A673 (cell line): ENCODE data around the gene MGAT5.

ENCODE experiments used
- EZH2 ChIP-seq: fragments of 200-600 bp; sonication (generic); IDR thresholded peaks from 2 replicates; pipeline ENCODE4 v1.6.1; 2017; ENCODE audit warnings: borderline replicate concordance, low read depth, mild to moderate bottlenecking, mixed read lengths, antibody characterized with exemption, low read length; ENCODE audit not compliant: poor library complexity, severe bottlenecking
- TF ChIP-seq, protein P1 (sequence below): fragments of 300-800, 200-600 bp; sonication (generic); conservative IDR thresholded peaks from 2 replicates; pipeline ENCODE4 v1.5.1; 2017; ENCODE audit warnings: low read depth, mild to moderate bottlenecking, antibody characterized with exemption, low read length, moderate library complexity, mixed read lengths

DNA sequence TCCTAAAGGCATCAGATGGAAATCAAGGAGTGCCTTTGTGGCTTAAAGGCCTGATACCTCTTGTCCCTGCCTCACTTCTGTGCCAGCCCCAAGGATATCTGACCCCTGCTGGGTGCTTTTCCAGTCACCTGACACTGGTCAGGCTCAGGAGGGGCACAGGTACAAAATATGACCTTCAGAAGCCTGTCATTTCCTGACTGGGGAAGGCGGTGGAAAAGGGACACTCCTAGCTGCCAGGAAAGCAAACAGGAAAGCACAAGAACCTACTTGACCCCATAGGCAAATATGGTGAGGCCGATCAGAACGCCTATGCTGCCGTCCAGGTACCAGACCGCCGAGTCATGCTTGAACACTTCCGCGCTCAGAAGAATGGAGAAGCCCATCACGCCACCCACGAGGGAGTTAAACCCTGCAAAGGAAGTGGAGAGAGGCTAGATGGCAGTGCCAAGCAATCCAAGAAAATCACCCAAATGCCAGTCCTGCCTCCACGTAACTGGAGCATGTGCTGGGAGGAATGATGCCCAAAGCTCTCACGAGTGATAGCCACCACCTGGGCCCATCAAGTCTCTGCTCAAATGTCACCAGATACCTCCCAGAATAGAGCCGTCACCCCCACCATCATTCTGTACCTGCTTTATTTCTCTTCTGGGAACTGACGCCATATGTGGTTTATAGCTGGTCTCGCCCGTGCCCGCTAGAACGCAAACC, 204.0 kb downstream of the MGAT5 start:
- TF ChIP-seq, protein P1, sequence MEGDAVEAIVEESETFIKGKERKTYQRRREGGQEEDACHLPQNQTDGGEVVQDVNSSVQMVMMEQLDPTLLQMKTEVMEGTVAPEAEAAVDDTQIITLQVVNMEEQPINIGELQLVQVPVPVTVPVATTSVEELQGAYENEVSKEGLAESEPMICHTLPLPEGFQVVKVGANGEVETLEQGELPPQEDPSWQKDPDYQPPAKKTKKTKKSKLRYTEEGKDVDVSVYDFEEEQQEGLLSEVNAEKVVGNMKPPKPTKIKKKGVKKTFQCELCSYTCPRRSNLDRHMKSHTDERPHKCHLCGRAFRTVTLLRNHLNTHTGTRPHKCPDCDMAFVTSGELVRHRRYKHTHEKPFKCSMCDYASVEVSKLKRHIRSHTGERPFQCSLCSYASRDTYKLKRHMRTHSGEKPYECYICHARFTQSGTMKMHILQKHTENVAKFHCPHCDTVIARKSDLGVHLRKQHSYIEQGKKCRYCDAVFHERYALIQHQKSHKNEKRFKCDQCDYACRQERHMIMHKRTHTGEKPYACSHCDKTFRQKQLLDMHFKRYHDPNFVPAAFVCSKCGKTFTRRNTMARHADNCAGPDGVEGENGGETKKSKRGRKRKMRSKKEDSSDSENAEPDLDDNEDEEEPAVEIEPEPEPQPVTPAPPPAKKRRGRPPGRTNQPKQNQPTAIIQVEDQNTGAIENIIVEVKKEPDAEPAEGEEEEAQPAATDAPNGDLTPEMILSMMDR: no peak
- TF ChIP-seq EZH2: no peak
